ENCODE measurements around the gene DERL2.

The DERL2 gene

DNA sequence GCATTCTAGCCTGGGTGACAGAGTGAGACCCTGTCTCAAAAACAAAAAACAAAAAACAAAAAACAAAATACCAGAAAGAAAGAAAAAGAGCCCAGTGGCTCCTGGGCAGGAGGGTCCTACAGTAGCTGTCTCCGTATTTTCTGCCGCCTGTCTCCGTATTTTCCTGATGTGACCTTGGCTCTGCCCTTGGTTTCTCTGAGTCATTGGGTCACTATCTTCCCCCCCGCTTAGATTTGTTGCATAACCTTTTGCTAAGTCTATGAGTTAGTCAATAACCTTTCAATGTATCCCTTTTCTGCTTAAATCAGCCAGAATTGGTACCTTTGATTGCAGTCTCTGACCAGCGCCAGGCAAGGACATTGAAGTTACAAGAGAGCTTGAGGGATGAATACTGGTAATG, 37.3 kb upstream of the DERL2 start:
- TF ChIP-seq EP300 (IDR thresholded peaks at IDR 0.05; ENCODE audit: borderline replicate concordance) (no peak), ZBTB7A (IDR thresholded peaks at IDR 0.05; ENCODE audit: low read depth) (no peak), YY1 (IDR thresholded peaks at IDR 0.05; ENCODE audit: low read depth) (no peak), CEBPB (IDR thresholded peaks at IDR 0.05) (no peak), CREB1 (IDR thresholded peaks at IDR 0.05; ENCODE audit: low read depth) (no peak), TCF12 (IDR thresholded peaks at IDR 0.05; ENCODE audit: low read depth) (no peak), FOXM1 (IDR thresholded peaks at IDR 0.05; ENCODE audit: borderline replicate concordance, low read depth) (no peak), NFIC (IDR thresholded peaks at IDR 0.05) (no peak), EGR1 (IDR thresholded peaks at IDR 0.05) (no peak), RAD21 (IDR thresholded peaks at IDR 0.05; ENCODE audit: low read depth) (no peak), TAF1 (IDR thresholded peaks at IDR 0.05; ENCODE audit: low read depth) (no peak), TEAD4 (IDR thresholded peaks at IDR 0.05) (no peak)
- TF ChIP-seq, protein P1, sequence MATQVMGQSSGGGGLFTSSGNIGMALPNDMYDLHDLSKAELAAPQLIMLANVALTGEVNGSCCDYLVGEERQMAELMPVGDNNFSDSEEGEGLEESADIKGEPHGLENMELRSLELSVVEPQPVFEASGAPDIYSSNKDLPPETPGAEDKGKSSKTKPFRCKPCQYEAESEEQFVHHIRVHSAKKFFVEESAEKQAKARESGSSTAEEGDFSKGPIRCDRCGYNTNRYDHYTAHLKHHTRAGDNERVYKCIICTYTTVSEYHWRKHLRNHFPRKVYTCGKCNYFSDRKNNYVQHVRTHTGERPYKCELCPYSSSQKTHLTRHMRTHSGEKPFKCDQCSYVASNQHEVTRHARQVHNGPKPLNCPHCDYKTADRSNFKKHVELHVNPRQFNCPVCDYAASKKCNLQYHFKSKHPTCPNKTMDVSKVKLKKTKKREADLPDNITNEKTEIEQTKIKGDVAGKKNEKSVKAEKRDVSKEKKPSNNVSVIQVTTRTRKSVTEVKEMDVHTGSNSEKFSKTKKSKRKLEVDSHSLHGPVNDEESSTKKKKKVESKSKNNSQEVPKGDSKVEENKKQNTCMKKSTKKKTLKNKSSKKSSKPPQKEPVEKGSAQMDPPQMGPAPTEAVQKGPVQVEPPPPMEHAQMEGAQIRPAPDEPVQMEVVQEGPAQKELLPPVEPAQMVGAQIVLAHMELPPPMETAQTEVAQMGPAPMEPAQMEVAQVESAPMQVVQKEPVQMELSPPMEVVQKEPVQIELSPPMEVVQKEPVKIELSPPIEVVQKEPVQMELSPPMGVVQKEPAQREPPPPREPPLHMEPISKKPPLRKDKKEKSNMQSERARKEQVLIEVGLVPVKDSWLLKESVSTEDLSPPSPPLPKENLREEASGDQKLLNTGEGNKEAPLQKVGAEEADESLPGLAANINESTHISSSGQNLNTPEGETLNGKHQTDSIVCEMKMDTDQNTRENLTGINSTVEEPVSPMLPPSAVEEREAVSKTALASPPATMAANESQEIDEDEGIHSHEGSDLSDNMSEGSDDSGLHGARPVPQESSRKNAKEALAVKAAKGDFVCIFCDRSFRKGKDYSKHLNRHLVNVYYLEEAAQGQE (IDR thresholded peaks at IDR 0.05; ENCODE audit: low read depth) = no peak
- TF ChIP-seq, protein P2, sequence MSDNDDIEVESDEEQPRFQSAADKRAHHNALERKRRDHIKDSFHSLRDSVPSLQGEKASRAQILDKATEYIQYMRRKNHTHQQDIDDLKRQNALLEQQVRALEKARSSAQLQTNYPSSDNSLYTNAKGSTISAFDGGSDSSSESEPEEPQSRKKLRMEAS (IDR thresholded peaks at IDR 0.05) = no peak
- TF ChIP-seq, protein P3, sequence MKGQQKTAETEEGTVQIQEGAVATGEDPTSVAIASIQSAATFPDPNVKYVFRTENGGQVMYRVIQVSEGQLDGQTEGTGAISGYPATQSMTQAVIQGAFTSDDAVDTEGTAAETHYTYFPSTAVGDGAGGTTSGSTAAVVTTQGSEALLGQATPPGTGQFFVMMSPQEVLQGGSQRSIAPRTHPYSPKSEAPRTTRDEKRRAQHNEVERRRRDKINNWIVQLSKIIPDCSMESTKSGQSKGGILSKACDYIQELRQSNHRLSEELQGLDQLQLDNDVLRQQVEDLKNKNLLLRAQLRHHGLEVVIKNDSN (IDR thresholded peaks at IDR 0.05) = no peak

DNA sequence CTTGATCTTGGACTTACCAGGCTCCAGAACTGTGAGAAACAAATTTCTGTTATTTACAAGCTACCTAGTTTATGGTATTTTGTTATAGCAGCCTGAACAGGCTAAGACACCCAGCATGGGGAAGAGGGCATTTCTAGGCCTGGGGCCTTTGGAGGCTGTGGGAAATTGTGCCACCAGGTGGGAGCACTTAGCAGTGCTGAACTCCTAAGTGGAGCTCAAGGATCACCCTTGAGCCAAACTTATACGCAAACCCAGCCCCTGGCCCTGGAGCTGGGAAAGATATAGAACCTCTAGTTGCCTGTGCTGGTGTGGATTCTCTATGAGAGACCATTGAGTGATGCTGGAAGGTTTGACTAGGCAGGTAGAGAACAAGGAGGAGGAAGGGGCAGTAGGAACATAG, 36.5 kb upstream of the DERL2 start:
- TF ChIP-seq, protein P1 (IDR thresholded peaks at IDR 0.05; ENCODE audit: low read depth) = no peak
- TF ChIP-seq, protein P2 (IDR thresholded peaks at IDR 0.05) = no peak
- TF ChIP-seq, protein P3 (IDR thresholded peaks at IDR 0.05) = no peak
- no peak for TF ChIP-seq YY1 (IDR thresholded peaks at IDR 0.05; ENCODE audit: low read depth)
- TF ChIP-seq TAF1 (IDR thresholded peaks at IDR 0.05; ENCODE audit: low read depth) = no peak
- no peak for TF ChIP-seq CEBPB (IDR thresholded peaks at IDR 0.05)
- no peak for TF ChIP-seq RAD21 (IDR thresholded peaks at IDR 0.05; ENCODE audit: low read depth)
- no peak for TF ChIP-seq TEAD4 (IDR thresholded peaks at IDR 0.05)
- no peak for TF ChIP-seq TCF12 (IDR thresholded peaks at IDR 0.05; ENCODE audit: low read depth)
- no peak for TF ChIP-seq NFIC (IDR thresholded peaks at IDR 0.05)
- TF ChIP-seq ZBTB7A (IDR thresholded peaks at IDR 0.05; ENCODE audit: low read depth) = no peak
- TF ChIP-seq FOXM1 (IDR thresholded peaks at IDR 0.05; ENCODE audit: borderline replicate concordance, low read depth) = no peak

DNA sequence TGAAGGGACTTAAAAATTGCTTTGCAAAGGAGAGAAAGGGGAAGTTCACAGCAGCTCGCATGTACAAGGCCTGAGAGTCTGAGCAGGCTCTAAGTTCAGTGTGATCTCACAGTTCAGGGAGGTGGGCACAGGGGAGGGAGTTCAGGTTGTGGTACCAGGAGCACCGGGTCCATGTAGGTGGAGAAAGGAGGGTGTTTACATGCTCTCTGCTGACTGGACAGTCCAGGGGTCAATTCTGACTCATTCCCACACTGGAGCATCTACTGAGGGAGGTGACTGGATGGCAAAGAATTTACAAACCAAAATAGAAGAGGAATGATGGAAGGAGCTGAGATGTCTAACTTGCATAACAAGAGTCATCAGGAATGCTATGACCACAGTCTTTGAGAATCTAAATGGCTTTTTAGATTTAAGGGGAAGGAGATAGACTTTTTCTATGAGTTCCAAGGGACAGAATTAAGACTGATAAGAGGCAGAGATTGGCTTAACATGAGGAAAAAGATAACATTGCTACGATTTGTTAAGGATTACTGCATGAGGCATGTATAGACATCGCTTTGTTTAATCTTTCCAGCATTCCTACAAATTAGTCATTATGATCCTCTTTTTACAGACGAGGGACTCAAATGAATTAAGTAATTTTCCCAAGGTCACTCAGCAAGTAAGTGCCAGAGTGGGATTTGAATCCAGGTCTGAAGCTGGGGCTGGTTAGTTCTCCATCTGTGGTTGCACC, 30.2 kb upstream of the DERL2 start:
- TF ChIP-seq ZBTB7A (IDR thresholded peaks at IDR 0.05; ENCODE audit: low read depth) (no peak), FOXM1 (IDR thresholded peaks at IDR 0.05; ENCODE audit: borderline replicate concordance, low read depth) (no peak), RAD21 (IDR thresholded peaks at IDR 0.05; ENCODE audit: low read depth) (no peak), CEBPB (IDR thresholded peaks at IDR 0.05) (no peak), TAF1 (IDR thresholded peaks at IDR 0.05; ENCODE audit: low read depth) (no peak), CREB1 (IDR thresholded peaks at IDR 0.05; ENCODE audit: low read depth) (no peak)
- TF ChIP-seq, protein P2 (IDR thresholded peaks at IDR 0.05) = no peak
- TF ChIP-seq, protein P1 (IDR thresholded peaks at IDR 0.05; ENCODE audit: low read depth) = no peak

DNA sequence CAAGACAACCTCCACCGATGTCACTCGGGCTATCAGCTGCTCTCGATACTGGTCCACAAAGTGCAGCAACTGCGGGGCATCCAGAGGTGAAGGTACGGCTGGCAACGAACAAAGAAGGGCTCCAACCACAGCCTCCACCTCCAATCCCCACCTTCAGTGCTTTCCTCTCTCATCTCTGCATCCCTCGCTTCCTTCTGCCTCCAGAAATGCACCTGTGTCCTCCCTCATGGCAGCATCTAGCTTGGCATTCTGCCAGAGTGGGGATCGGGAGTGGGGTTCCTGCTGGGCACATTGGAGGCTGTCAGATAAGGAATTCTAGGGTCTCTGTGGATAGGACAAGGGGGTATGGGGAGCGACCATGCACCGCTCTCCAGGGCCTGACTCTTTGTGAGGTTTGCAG, 29.0 kb upstream of the DERL2 start:
- TF ChIP-seq TEAD4 (IDR thresholded peaks at IDR 0.05) = no peak
- TF ChIP-seq NFIC (IDR thresholded peaks at IDR 0.05) = no peak
- TF ChIP-seq, protein P2 (IDR thresholded peaks at IDR 0.05) = no peak
- TF ChIP-seq EGR1 (IDR thresholded peaks at IDR 0.05) = no peak
- TF ChIP-seq CEBPB (IDR thresholded peaks at IDR 0.05) = no peak

All from Ishikawa (cell line).